Panc1 (cell line): ENCODE results near the gene GRAMD4. TPM values are rescaled to one million over a fixed set of nuclear protein-coding genes. Genes with fewer than 3 reads are reported as not detected.
A peak's percentile ranks its signal among the peaks of the same experiment; 100 is the strongest.

ENCODE experiments used
- ATAC-seq: fragments of 200-7000 bp; cut with Tn5 transposase; 2 replicates; pipeline ENCODE4 v1.9.1; 2020; ENCODE audit warnings: mild to moderate bottlenecking, moderate library complexity
- BruUV-seq: library from RNA; stranded (reverse); fragments of 400-500 nt; replicated peaks from 2 replicates; lab custom pipeline; 2021; lab: Mats Ljungman, UMichigan
- CTCF ChIA-PET: fragments of 300-600 bp; sonication (Branson Sonifier 250); formaldehyde crosslinking; loops from one replicate; lab custom pipeline; 2022; ENCODE audit warnings: antibody characterized with exemption; lab: Charles Lee
- POLR2A ChIA-PET: fragments of 300-600 bp; sonication (Branson Sonifier 250); formaldehyde crosslinking; loops from one replicate; lab custom pipeline; 2022; ENCODE audit warnings: antibody characterized with exemption; lab: Charles Lee
- DNase-seq: peaks from one replicate; pipeline ENCODE4 v3.0.0-alpha.2; 2010; ENCODE audit warnings: low read depth, low spot score
- H3K27ac ChIP-seq: 2 replicates; pipeline ENCODE4 v1.5.1; 2011; ENCODE audit warnings: mild to moderate bottlenecking, low read length, inconsistent platforms
- H3K27me3 ChIP-seq: fragments of 200-500 bp; sonication (Bioruptor generic); 2 replicates; pipeline ENCODE4 v1.6.0; 2014; ENCODE audit warnings: low read length, inconsistent platforms; ENCODE audit not compliant: control insufficient read depth, insufficient read depth
- H3K36me3 ChIP-seq: fragments of 200-500 bp; sonication (Bioruptor generic); 2 replicates; pipeline ENCODE4 v1.5.1; 2014; ENCODE audit warnings: inconsistent platforms, mild to moderate bottlenecking, low read length, moderate library complexity; ENCODE audit not compliant: control insufficient read depth, insufficient read depth
- H3K4me1 ChIP-seq: 2 replicates; pipeline ENCODE4 v1.5.1; 2011; ENCODE audit warnings: inconsistent platforms, mild to moderate bottlenecking, low read length, moderate library complexity; ENCODE audit not compliant: control insufficient read depth, insufficient read depth
- H3K4me3 ChIP-seq, 2 experiments: 2 replicates each; pipeline ENCODE4 v1.5.1; 2011 to 2012; ENCODE audit warnings: low read depth in 2 of 2, low read length in 2 of 2, mild to moderate bottlenecking in 2 of 2, inconsistent platforms in 1 of 2, moderate library complexity in 1 of 2
- H3K9me3 ChIP-seq: fragments of 200-500 bp; sonication (Bioruptor generic); 2 replicates; pipeline ENCODE4 v1.5.1; 2014; ENCODE audit warnings: low read depth, mild to moderate bottlenecking, inconsistent platforms, low read length, moderate library complexity; ENCODE audit not compliant: control insufficient read depth, insufficient read depth
- CTCF ChIP-seq: fragments of 450-650 bp; IDR thresholded peaks from 2 replicates; pipeline ENCODE4 v1.5.1; 2017; ENCODE audit warnings: mild to moderate bottlenecking
- POLR2AphosphoS5 ChIP-seq: IDR thresholded peaks from 2 replicates; pipeline ENCODE4 v1.6.1; 2012; ENCODE audit warnings: mild to moderate bottlenecking, low read depth, low read length, moderate library complexity
- REST ChIP-seq, 2 experiments: IDR thresholded peaks; 2 replicates each; pipeline ENCODE4 v1.6.1; 2011 to 2012; ENCODE audit warnings: low read depth in 2 of 2, control low read depth in 1 of 2, low read length in 1 of 2, mild to moderate bottlenecking in 1 of 2, moderate library complexity in 1 of 2; ENCODE audit not compliant: insufficient read depth in 1 of 2
- SIN3A ChIP-seq: IDR thresholded peaks from 2 replicates; pipeline ENCODE4 v1.6.1; 2012; ENCODE audit warnings: low read depth, mild to moderate bottlenecking, low read length, moderate library complexity, borderline replicate concordance; ENCODE audit not compliant: insufficient read depth
- TCF7L2 ChIP-seq: IDR thresholded peaks from 2 replicates; pipeline ENCODE4 v1.6.1; 2011; ENCODE audit warnings: mild to moderate bottlenecking, low read depth, low read length, inconsistent platforms
- in situ Hi-C: cut with HindIII; loops from 2 replicates; pipeline ENCODE4 v1.10.0; 2016; ENCODE audit warnings: low sequenced_read_pairs, low pct_unique_long_range_greater_than_20kb
- intact Hi-C: fragments of 100-400 bp; cut with micrococcal nuclease; formaldehyde crosslinking; loops from one replicate; pipeline ENCODE4 v1.10.0; 2022; ENCODE audit not compliant: unreplicated experiment
- total RNA-seq: library from RNA; stranded (reverse); gene quantifications from one replicate; pipeline ENCODE4 v1.2.1, GENCODE V29; 2021; ENCODE audit not compliant: unreplicated experiment

Gene GRAMD4
- total RNA-seq, 1 experiment from 2014 or later = 30.8 TPM

DNA sequence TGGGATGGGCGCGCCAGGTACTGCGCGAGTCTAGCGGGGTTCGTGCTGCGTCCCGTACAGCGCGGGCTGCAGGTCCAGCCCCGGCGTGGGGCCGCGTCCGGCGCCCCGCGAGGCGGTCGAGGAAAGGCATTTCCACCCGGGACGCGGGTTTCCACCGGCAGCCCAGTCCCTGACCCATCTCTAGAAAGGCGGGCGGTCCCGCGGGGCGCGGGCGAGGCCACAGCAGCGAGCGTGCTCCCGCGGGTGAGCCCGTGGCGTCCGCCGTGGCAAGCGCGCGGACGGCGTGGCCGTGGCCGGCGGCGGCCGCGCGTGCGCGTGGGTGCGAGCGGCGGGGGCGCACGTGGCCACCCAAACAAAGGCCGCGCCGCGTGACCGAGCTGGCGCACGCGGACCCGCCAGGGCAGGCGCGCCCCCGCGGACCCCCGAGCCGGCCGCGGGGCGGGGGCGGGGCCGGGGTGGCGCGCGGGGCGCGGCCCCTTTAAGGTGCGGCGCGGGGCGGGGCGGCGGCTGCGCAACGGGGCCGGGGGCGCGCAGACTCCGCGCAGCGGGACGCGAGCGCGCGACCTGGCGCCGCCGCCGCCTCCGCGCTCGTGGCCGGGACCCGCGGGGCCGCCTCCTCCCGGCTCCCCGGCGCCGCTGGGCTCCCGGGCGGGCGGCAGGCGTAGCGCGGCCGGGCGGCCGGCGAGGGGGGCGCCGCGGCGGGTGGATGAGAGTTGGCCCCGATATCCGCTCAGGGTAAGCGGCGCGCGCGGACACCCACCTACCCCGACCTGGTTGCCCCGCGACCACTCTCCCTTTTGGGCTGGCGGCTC is 43.4 kb upstream of the GRAMD4 start:
- intact Hi-C loops (no loop called here), in situ Hi-C loops (no loop called here)
- no peaks in the 10 kb centered on the region for H3K9me3 ChIP-seq
- no peaks in the 10 kb centered on the region for H3K36me3 ChIP-seq
- no peak for DNase-seq
- peak overlapping the region; percentile 77 for H3K27ac ChIP-seq
- ATAC-seq = peak; percentile 61
- no peaks in the 10 kb centered on the region for H3K27me3 ChIP-seq
- no peak for TF ChIP-seq POLR2AphosphoS5
- no peak for TF ChIP-seq SIN3A
- TF ChIP-seq CTCF = no peak
- TF ChIP-seq TCF7L2 = no peak
- no peak for TF ChIP-seq REST (IDR thresholded peaks at IDR 0.05; ENCODE audit: insufficient read depth in 1 of 2, low read depth in 2 of 2, low read length in 1 of 2)
- H3K4me3 ChIP-seq = peak overlapping the region; percentile 46 to 52
- H3K4me1 ChIP-seq = peaks cover 45% of the 10 kb centered on the region
- ChIA-PET POLR2A (no interaction called here), CTCF (no interaction called here)
- no TSS peak for BruUV-seq

DNA sequence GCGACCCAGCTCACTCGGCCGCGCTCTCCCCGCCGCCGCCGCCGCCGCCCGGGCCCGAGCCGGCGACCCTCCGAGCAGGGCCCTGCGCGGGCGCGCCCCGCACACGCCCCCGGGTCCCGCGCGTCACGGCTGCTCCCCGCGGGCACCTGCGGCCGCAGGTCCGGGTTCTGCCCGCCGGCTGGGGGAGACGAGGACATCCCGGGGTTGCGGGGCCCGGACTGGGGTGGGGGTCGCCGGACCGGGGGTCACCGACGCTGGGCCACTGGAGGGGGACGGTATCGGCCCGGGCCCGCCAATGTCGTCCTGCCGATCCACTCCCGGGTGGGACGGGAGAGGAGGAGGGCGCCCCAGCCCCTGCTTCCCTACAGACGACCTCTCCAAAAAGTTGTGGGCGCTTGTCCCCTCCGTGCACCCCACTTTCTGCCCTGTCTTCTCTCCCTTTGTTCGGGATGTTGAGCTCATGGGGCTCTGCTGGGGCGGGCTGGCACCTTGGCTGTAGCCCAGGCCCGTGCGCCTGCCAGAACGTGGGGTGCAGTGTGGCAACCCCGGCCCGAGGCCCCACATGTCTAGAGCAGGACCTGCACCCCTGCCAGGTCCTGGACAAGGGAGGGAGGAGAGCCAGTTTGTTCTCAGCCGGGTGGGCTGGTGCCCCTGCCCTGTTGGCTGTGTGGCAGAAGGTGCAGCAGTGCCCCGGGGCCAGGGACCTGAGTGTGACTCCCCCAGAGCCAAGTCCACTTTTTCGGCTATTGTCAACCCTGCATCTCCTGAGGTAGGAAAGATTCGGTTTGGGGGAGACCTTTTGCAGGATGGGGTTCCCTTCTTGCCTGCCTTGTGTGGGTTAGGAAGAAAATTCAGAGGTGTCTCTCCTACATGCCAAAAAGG is 42.6 kb upstream of the GRAMD4 start:
- Histone ChIP-seq H3K27ac (peak overlapping the region; percentile 54; the same call in 1 of the 2 replicates), H3K4me1 (peaks cover 45% of the 10 kb centered on the region), H3K9me3 (no peaks in the 10 kb centered on the region), H3K27me3 (no peaks in the 10 kb centered on the region), H3K4me3 (peak overlapping the region; percentile 46 to 55), H3K36me3 (no peaks in the 10 kb centered on the region)
- DNase-seq (no peak), ATAC-seq (no peak)
- POLR2A ChIA-PET = no interaction called here
- no peak for TF ChIP-seq POLR2AphosphoS5
- no peak for TF ChIP-seq CTCF
- no peak for TF ChIP-seq TCF7L2
- no peak for TF ChIP-seq REST (IDR thresholded peaks at IDR 0.05; ENCODE audit: insufficient read depth in 1 of 2, low read depth in 2 of 2, low read length in 1 of 2)
- TF ChIP-seq SIN3A = no peak
- in situ Hi-C loops (no loop called here), intact Hi-C loops (no loop called here)
- BruUV-seq = no TSS peak
- CTCF ChIA-PET = no interaction called here
